Loucy (cell line): ENCODE results near the gene ASPM.

Experiments
- H2AFZ ChIP-seq: fragments of 200-600 bp; sonication (generic); 2 replicates; pipeline ENCODE4 v1.6.0; 2016; ENCODE audit warnings: antibody characterized with exemption, mild to moderate bottlenecking, low read length, moderate library complexity
- H3F3A ChIP-seq: fragments of 200-600 bp; 2 replicates; pipeline ENCODE4 v1.6.0; 2016; ENCODE audit warnings: antibody characterized with exemption, low read depth, mild to moderate bottlenecking
- H3K27me3 ChIP-seq: fragments of 200-600 bp; sonication (generic); 2 replicates; pipeline ENCODE4 v1.6.1; 2014; ENCODE audit warnings: low read length, mild to moderate bottlenecking; ENCODE audit not compliant: insufficient read depth, poor library complexity, severe bottlenecking
- H3K36me3 ChIP-seq: fragments of 200-600 bp; sonication (generic); 2 replicates; pipeline ENCODE4 v1.6.1; 2016; ENCODE audit warnings: low read length; ENCODE audit not compliant: insufficient read depth
- H3K4me1 ChIP-seq: fragments of 200-600 bp; sonication (generic); 2 replicates; pipeline ENCODE4 v1.5.1; 2014; ENCODE audit warnings: low read length, mild to moderate bottlenecking; ENCODE audit not compliant: insufficient read depth, poor library complexity, severe bottlenecking
- H3K4me2 ChIP-seq: fragments of 200-600 bp; sonication (generic); 2 replicates; pipeline ENCODE4 v1.6.0; 2014; ENCODE audit warnings: antibody characterized with exemption, low read length, low read depth, mild to moderate bottlenecking; ENCODE audit not compliant: poor library complexity, severe bottlenecking
- H3K4me3 ChIP-seq: fragments of 200-600 bp; sonication (generic); 2 replicates; pipeline ENCODE4 v1.5.1; 2014; ENCODE audit warnings: low read length, mild to moderate bottlenecking, mixed read lengths; ENCODE audit not compliant: poor library complexity, severe bottlenecking
- H3K79me2 ChIP-seq: fragments of 200-600 bp; sonication (generic); 2 replicates; pipeline ENCODE4 v1.6.1; 2014; ENCODE audit warnings: low read length; ENCODE audit not compliant: insufficient read depth
- H3K9ac ChIP-seq: fragments of 200-600 bp; sonication (generic); 2 replicates; pipeline ENCODE4 v1.6.0; 2014; ENCODE audit warnings: mild to moderate bottlenecking, low read depth, low read length, moderate library complexity; ENCODE audit not compliant: poor library complexity, severe bottlenecking
- H3K9me2 ChIP-seq: fragments of 200-600 bp; sonication (generic); replicated peaks from 2 replicates; pipeline ENCODE4 v1.6.1; 2016; ENCODE audit warnings: low read depth, low read length, mixed read lengths
- H3K9me3 ChIP-seq: fragments of 200-600 bp; sonication (generic); 2 replicates; pipeline ENCODE4 v1.6.1; 2014; ENCODE audit warnings: mild to moderate bottlenecking, antibody characterized with exemption, low read length, low read depth; ENCODE audit not compliant: insufficient read depth
- H4K20me1 ChIP-seq: fragments of 200-600 bp; sonication (generic); 2 replicates; pipeline ENCODE4 v1.6.0; 2014; ENCODE audit warnings: antibody characterized with exemption, low read length, mild to moderate bottlenecking; ENCODE audit not compliant: insufficient read depth, poor library complexity, severe bottlenecking
- EZH2phosphoT487 ChIP-seq: fragments of 200-600 bp; IDR thresholded peaks from 2 replicates; pipeline ENCODE4 v1.6.1; 2018; ENCODE audit warnings: antibody characterized with exemption, mild to moderate bottlenecking, moderate library complexity, borderline replicate concordance
- TF ChIP-seq, protein P1 (sequence below): fragments of 200-600 bp; sonication (generic); conservative IDR thresholded peaks from 2 replicates; pipeline ENCODE4 v1.5.1; 2014; ENCODE audit warnings: mild to moderate bottlenecking, antibody characterized with exemption, low read length

ASPM gene

GRCh38 chr1:197184190-197184589 is 37.7 kb upstream of the ASPM start:
- no peaks in the 10 kb centered on the region for H3K9me2 ChIP-seq
- no peaks in the 10 kb centered on the region for H3F3A ChIP-seq
- H3K36me3 ChIP-seq = peaks cover 19% of the 10 kb centered on the region; the same call in 1 of the 2 replicates
- H3K27me3 ChIP-seq = no peaks in the 10 kb centered on the region
- TF ChIP-seq, protein P1, sequence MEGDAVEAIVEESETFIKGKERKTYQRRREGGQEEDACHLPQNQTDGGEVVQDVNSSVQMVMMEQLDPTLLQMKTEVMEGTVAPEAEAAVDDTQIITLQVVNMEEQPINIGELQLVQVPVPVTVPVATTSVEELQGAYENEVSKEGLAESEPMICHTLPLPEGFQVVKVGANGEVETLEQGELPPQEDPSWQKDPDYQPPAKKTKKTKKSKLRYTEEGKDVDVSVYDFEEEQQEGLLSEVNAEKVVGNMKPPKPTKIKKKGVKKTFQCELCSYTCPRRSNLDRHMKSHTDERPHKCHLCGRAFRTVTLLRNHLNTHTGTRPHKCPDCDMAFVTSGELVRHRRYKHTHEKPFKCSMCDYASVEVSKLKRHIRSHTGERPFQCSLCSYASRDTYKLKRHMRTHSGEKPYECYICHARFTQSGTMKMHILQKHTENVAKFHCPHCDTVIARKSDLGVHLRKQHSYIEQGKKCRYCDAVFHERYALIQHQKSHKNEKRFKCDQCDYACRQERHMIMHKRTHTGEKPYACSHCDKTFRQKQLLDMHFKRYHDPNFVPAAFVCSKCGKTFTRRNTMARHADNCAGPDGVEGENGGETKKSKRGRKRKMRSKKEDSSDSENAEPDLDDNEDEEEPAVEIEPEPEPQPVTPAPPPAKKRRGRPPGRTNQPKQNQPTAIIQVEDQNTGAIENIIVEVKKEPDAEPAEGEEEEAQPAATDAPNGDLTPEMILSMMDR = no peak
- no peak for TF ChIP-seq EZH2phosphoT487
- H3K79me2 ChIP-seq = no peaks in the 10 kb centered on the region
- H3K4me3 ChIP-seq = no peak overlapping the region
- no peak overlapping the region for H3K9ac ChIP-seq
- H2AFZ ChIP-seq = no peak overlapping the region
- H4K20me1 ChIP-seq = no peaks in the 10 kb centered on the region
- no peak overlapping the region for H3K4me2 ChIP-seq
- no peaks in the 10 kb centered on the region for H3K4me1 ChIP-seq
- no peaks in the 10 kb centered on the region for H3K9me3 ChIP-seq

- H3K27me3 ChIP-seq = no peaks in the 10 kb centered on the region
- TF ChIP-seq, protein P1 = no peak
- no peak for TF ChIP-seq EZH2phosphoT487
- no peak overlapping the region for H3K4me2 ChIP-seq
- no peaks in the 10 kb centered on the region for H3K4me1 ChIP-seq
- H3F3A ChIP-seq = no peaks in the 10 kb centered on the region
- no peak overlapping the region for H2AFZ ChIP-seq
- no peaks in the 10 kb centered on the region for H3K79me2 ChIP-seq
- no peak overlapping the region for H3K9ac ChIP-seq
- no peaks in the 10 kb centered on the region for H4K20me1 ChIP-seq
- no peak overlapping the region for H3K4me3 ChIP-seq
- peaks cover 21% of the 10 kb centered on the region; the same call in 1 of the 2 replicates for H3K36me3 ChIP-seq
- H3K9me3 ChIP-seq = no peaks in the 10 kb centered on the region
- no peaks in the 10 kb centered on the region for H3K9me2 ChIP-seq
These were observed 36.8 kb upstream of the ASPM start for GRCh38 chr1:197183195-197183748.

DNA sequence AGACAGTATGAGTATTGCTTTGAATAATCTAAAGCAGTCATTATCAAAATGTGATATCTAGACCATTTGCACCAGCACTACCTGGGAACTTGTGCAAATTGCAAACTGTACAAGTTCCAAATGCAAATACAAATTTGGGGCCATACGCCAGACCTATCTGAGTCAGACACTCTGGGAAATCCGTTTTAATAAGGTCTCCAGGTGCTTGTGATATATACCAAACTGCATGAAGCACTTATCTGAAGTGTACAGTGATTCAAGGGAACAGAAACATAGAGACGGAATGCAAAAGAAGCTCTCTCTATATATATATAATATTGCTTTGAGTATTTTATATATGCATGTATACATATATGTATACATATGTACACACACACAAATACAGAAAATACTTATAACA is 36.2 kb upstream of the ASPM start:
- Histone ChIP-seq H3K27me3 (no peaks in the 10 kb centered on the region), H4K20me1 (no peaks in the 10 kb centered on the region), H3K4me1 (no peaks in the 10 kb centered on the region), H3K36me3 (peaks cover 17% of the 10 kb centered on the region; the same call in 1 of the 2 replicates), H3K4me2 (no peak overlapping the region), H3K9me2 (no peaks in the 10 kb centered on the region), H2AFZ (no peak overlapping the region), H3F3A (no peaks in the 10 kb centered on the region), H3K9ac (no peak overlapping the region), H3K9me3 (no peaks in the 10 kb centered on the region), H3K4me3 (no peak overlapping the region), H3K79me2 (no peaks in the 10 kb centered on the region)
- TF ChIP-seq, protein P1 = no peak
- no peak for TF ChIP-seq EZH2phosphoT487
